Globus pallidus (tissue), 1 donor: Measurements from ENCODE around the gene SEC16A.

Experiments
- DNase-seq: peaks from one replicate; pipeline ENCODE4 v3.0.0-alpha.2; 2015; ENCODE audit warnings: low spot score

Gene SEC16A

GRCh38 chr9:136485049-136486045 is 2.5 kb upstream of the SEC16A start:
- DNase-seq, result peak; percentile 78

GRCh38 chr9:136484153-136485048 is 1.6 kb upstream of the SEC16A start:
- peak; percentile 20 for DNase-seq

GRCh38 chr9:136483589-136484152 is 831 bp upstream of the SEC16A start:
- DNase-seq, result peak; percentile 89

- peak; percentile 22 for DNase-seq
Measured at GRCh38 chr9:136482046-136482792, 621 bp downstream of the SEC16A start.

- no peak for DNase-seq
Measured at GRCh38 chr9:136481558-136481957, 1.3 kb downstream of the SEC16A start.

GRCh38 chr9:136476369-136477150 is 6.3 kb downstream of the SEC16A start:
- no peak for DNase-seq

GRCh38 chr9:136474974-136475865 is 7.6 kb downstream of the SEC16A start:
- DNase-seq, result no peak

- no peak for DNase-seq
Measured at GRCh38 chr9:136474021-136474640, 8.7 kb downstream of the SEC16A start.

- no peak for DNase-seq
Measured at GRCh38 chr9:136473354-136473721, 9.5 kb downstream of the SEC16A start.

GRCh38 chr9:136472640-136473353 is 10.0 kb downstream of the SEC16A start:
- DNase-seq, result no peak

- no peak for DNase-seq
Measured at GRCh38 chr9:136471802-136472487, 10.9 kb downstream of the SEC16A start.

GRCh38 chr9:136470792-136471469 is 11.9 kb downstream of the SEC16A start:
- no peak for DNase-seq

- no peak for DNase-seq
Measured at GRCh38 chr9:136470356-136470755, 12.5 kb downstream of the SEC16A start.

GRCh38 chr9:136467766-136468165 is 15.1 kb downstream of the SEC16A start:
- no peak for DNase-seq

GRCh38 chr9:136466155-136466541 is 16.7 kb downstream of the SEC16A start:
- no peak for DNase-seq

GRCh38 chr9:136465500-136466154 is 17.2 kb downstream of the SEC16A start:
- no peak for DNase-seq

GRCh38 chr9:136464241-136464640 is 18.6 kb downstream of the SEC16A start:
- no peak for DNase-seq
